ENCODE data around the gene ELFN1.

GRCh38 chr7:1741751-1742554 is 71.9 kb downstream of the ELFN1 start:
- TF ChIP-seq, protein P1, sequence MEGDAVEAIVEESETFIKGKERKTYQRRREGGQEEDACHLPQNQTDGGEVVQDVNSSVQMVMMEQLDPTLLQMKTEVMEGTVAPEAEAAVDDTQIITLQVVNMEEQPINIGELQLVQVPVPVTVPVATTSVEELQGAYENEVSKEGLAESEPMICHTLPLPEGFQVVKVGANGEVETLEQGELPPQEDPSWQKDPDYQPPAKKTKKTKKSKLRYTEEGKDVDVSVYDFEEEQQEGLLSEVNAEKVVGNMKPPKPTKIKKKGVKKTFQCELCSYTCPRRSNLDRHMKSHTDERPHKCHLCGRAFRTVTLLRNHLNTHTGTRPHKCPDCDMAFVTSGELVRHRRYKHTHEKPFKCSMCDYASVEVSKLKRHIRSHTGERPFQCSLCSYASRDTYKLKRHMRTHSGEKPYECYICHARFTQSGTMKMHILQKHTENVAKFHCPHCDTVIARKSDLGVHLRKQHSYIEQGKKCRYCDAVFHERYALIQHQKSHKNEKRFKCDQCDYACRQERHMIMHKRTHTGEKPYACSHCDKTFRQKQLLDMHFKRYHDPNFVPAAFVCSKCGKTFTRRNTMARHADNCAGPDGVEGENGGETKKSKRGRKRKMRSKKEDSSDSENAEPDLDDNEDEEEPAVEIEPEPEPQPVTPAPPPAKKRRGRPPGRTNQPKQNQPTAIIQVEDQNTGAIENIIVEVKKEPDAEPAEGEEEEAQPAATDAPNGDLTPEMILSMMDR (IDR thresholded peaks at IDR 0.05) = no peak
- TF ChIP-seq POLR2AphosphoS5 (IDR thresholded peaks at IDR 0.05; ENCODE audit: insufficient read depth in 1 of 2, low read depth in 1 of 2) (no peak), POLR2A (IDR thresholded peaks at IDR 0.05) (no peak)
